Measurements from ENCODE around the gene USP26. TPM values are rescaled to one million over a fixed set of nuclear protein-coding genes. Genes with fewer than 3 reads are reported as not detected.

USP26 gene
- total and polyA plus RNA-seq, 2 donors (not counting 1 experiment from before 2014, with no cell fraction given): not detected

- H3K4me1 ChIP-seq (ENCODE audit: control insufficient read depth, extremely low read depth, insufficient read depth, low read length): no peaks in the 10 kb centered on the region
- no peak overlapping the region for H3K27ac ChIP-seq (ENCODE audit: insufficient read depth, low read length)
- no peaks in the 10 kb centered on the region for H3K79me2 ChIP-seq (ENCODE audit: control insufficient read depth, insufficient read depth, low read length)
- no peaks in the 10 kb centered on the region for H3K36me3 ChIP-seq (ENCODE audit: control insufficient read depth, insufficient read depth, low read length)
- no peak overlapping the region for H3K4me2 ChIP-seq (ENCODE audit: extremely low read depth, insufficient read depth, low read length)
- no peak for DNase-seq (ENCODE audit: low read depth in 2 of 2)
- H3K9ac ChIP-seq (ENCODE audit: insufficient read depth, low read length): no peak overlapping the region
- no peaks in the 10 kb centered on the region for H3K27me3 ChIP-seq (ENCODE audit: control insufficient read depth, insufficient read depth, low read length)
- TF ChIP-seq, protein P1, sequence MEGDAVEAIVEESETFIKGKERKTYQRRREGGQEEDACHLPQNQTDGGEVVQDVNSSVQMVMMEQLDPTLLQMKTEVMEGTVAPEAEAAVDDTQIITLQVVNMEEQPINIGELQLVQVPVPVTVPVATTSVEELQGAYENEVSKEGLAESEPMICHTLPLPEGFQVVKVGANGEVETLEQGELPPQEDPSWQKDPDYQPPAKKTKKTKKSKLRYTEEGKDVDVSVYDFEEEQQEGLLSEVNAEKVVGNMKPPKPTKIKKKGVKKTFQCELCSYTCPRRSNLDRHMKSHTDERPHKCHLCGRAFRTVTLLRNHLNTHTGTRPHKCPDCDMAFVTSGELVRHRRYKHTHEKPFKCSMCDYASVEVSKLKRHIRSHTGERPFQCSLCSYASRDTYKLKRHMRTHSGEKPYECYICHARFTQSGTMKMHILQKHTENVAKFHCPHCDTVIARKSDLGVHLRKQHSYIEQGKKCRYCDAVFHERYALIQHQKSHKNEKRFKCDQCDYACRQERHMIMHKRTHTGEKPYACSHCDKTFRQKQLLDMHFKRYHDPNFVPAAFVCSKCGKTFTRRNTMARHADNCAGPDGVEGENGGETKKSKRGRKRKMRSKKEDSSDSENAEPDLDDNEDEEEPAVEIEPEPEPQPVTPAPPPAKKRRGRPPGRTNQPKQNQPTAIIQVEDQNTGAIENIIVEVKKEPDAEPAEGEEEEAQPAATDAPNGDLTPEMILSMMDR (conservative IDR thresholded peaks at IDR 0.05 in 1 of 2, IDR thresholded peaks at IDR 0.05 in 1 of 2; ENCODE audit: low read depth in 1 of 2, low read length in 2 of 2): no peak
- TF ChIP-seq EZH2 (IDR thresholded peaks at IDR 0.05; ENCODE audit: low read length, missing control alignments): no peak
- no peaks in the 10 kb centered on the region for H4K20me1 ChIP-seq (ENCODE audit: control insufficient read depth, extremely low read depth, insufficient read depth, low read length)
- no peak overlapping the region for H2AFZ ChIP-seq (ENCODE audit: low read length)
- H3K9me3 ChIP-seq (ENCODE audit: control insufficient read depth, insufficient read depth, low read depth, low read length): no peaks in the 10 kb centered on the region
- H3K4me3 ChIP-seq (replicated peaks in 1 of 4; ENCODE audit: control extremely low read depth in 1 of 4, insufficient read depth in 1 of 4, low read depth in 3 of 4, low read length in 4 of 4): no peak overlapping the region
These were observed 63.9 kb downstream of the USP26 start for GRCh38 chrX:133033010-133033409.

GRCh38 chrX:133018229-133018628 lies 78.7 kb downstream of the USP26 start:
- Histone ChIP-seq H3K36me3 (ENCODE audit: control insufficient read depth, insufficient read depth, low read length) (no peaks in the 10 kb centered on the region), H3K9me3 (ENCODE audit: control insufficient read depth, insufficient read depth, low read depth, low read length) (no peaks in the 10 kb centered on the region), H3K27me3 (ENCODE audit: control insufficient read depth, insufficient read depth, low read length) (no peaks in the 10 kb centered on the region), H2AFZ (ENCODE audit: low read length) (no peak overlapping the region), H3K4me2 (ENCODE audit: extremely low read depth, insufficient read depth, low read length) (no peak overlapping the region), H3K4me1 (ENCODE audit: control insufficient read depth, extremely low read depth, insufficient read depth, low read length) (no peaks in the 10 kb centered on the region), H3K27ac (ENCODE audit: insufficient read depth, low read length) (no peak overlapping the region), H3K9ac (ENCODE audit: insufficient read depth, low read length) (no peak overlapping the region), H3K79me2 (ENCODE audit: control insufficient read depth, insufficient read depth, low read length) (no peaks in the 10 kb centered on the region), H3K4me3 (replicated peaks in 1 of 4; ENCODE audit: control extremely low read depth in 1 of 4, insufficient read depth in 1 of 4, low read depth in 3 of 4, low read length in 4 of 4) (no peak overlapping the region), H4K20me1 (ENCODE audit: control insufficient read depth, extremely low read depth, insufficient read depth, low read length) (no peaks in the 10 kb centered on the region)
- TF ChIP-seq, protein P1 (conservative IDR thresholded peaks at IDR 0.05 in 1 of 2, IDR thresholded peaks at IDR 0.05 in 1 of 2; ENCODE audit: low read depth in 1 of 2, low read length in 2 of 2): no peak
- no peak for TF ChIP-seq EZH2 (IDR thresholded peaks at IDR 0.05; ENCODE audit: low read length, missing control alignments)
- no peak for DNase-seq (ENCODE audit: low read depth in 2 of 2)

DNA sequence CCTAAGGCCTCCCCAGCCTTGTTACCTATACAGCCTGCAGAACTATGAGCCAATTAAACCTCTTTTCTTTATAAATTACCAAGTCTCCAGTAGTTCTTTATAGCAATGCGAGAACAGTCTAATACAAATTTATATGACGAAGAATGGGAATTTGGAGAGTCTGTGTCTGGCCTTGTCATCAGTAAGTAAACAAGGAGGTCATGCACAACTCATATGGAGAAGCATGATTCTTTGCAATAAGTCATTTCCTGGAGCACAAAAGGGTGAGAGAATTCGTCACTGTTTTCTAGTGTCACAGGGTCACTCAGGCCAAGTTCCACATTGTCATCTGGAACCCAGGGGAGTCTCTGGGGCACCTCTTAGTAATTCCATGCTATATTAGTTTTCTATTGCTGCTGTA lies 89.5 kb downstream of the USP26 start:
- no peak overlapping the region for H2AFZ ChIP-seq (ENCODE audit: low read length)
- H3K4me3 ChIP-seq (replicated peaks in 1 of 4; ENCODE audit: control extremely low read depth in 1 of 4, insufficient read depth in 1 of 4, low read depth in 3 of 4, low read length in 4 of 4): no peak overlapping the region

More for the DNA sequence above, 89.5 kb downstream of the USP26 start:
- H3K4me1 ChIP-seq (ENCODE audit: control insufficient read depth, extremely low read depth, insufficient read depth, low read length): no peaks in the 10 kb centered on the region
- no peak overlapping the region for H3K27ac ChIP-seq (ENCODE audit: insufficient read depth, low read length)
- no peaks in the 10 kb centered on the region for H3K27me3 ChIP-seq (ENCODE audit: control insufficient read depth, insufficient read depth, low read length)
- DNase-seq (ENCODE audit: low read depth in 2 of 2): no peak
- no peaks in the 10 kb centered on the region for H3K36me3 ChIP-seq (ENCODE audit: control insufficient read depth, insufficient read depth, low read length)
- no peaks in the 10 kb centered on the region for H3K9me3 ChIP-seq (ENCODE audit: control insufficient read depth, insufficient read depth, low read depth, low read length)
- no peak for TF ChIP-seq EZH2 (IDR thresholded peaks at IDR 0.05; ENCODE audit: low read length, missing control alignments)
- TF ChIP-seq, protein P1 (conservative IDR thresholded peaks at IDR 0.05 in 1 of 2, IDR thresholded peaks at IDR 0.05 in 1 of 2; ENCODE audit: low read depth in 1 of 2, low read length in 2 of 2): no peak
- H3K79me2 ChIP-seq (ENCODE audit: control insufficient read depth, insufficient read depth, low read length): no peaks in the 10 kb centered on the region
- H3K4me2 ChIP-seq (ENCODE audit: extremely low read depth, insufficient read depth, low read length): no peak overlapping the region
- H4K20me1 ChIP-seq (ENCODE audit: control insufficient read depth, extremely low read depth, insufficient read depth, low read length): no peaks in the 10 kb centered on the region
- H3K9ac ChIP-seq (ENCODE audit: insufficient read depth, low read length): no peak overlapping the region
